NCI-H1436 treated with DMSO at 0.1 percent for 48 hours (cell line): ENCODE results near the gene TNFSF8.

Experiments
- DNase-seq: peaks from one replicate; lab custom pipeline; 2025; lab: John Stamatoyannopoulos, UW

TNFSF8 gene

GRCh38 chr9:114930056-114930812, at the start of gene TNFSF8:
TSS of gene TNFSF8 (minus strand) at chr9:114930591. CDS start at chr9:114930303, 288 bp downstream.
- no peak for DNase-seq

- DNase-seq = no peak
These were observed 42.8 kb upstream of the TNFSF8 start for GRCh38 chr9:114973216-114973615.

- no peak for DNase-seq
These were observed 42.2 kb upstream of the TNFSF8 start for GRCh38 chr9:114972510-114973136.

- DNase-seq = no peak
These were observed 38.9 kb upstream of the TNFSF8 start for GRCh38 chr9:114969269-114969668.

GRCh38 chr9:114968671-114969070, 38.3 kb upstream of the TNFSF8 start:
- no peak for DNase-seq

GRCh38 chr9:114965564-114965963, 35.2 kb upstream of the TNFSF8 start:
- no peak for DNase-seq

- no peak for DNase-seq
These were observed 32.4 kb upstream of the TNFSF8 start for GRCh38 chr9:114962809-114963208.

GRCh38 chr9:114960276-114960675, 29.9 kb upstream of the TNFSF8 start:
- DNase-seq = no peak

- no peak for DNase-seq
These were observed 28.4 kb upstream of the TNFSF8 start for GRCh38 chr9:114958844-114959235.

GRCh38 chr9:114958021-114958843, 27.8 kb upstream of the TNFSF8 start:
- DNase-seq = no peak

- no peak for DNase-seq
These were observed 27.2 kb upstream of the TNFSF8 start for GRCh38 chr9:114957558-114957957.

GRCh38 chr9:114954956-114955582, 24.7 kb upstream of the TNFSF8 start:
- DNase-seq = no peak

GRCh38 chr9:114953959-114954358, 23.6 kb upstream of the TNFSF8 start:
- DNase-seq = no peak

GRCh38 chr9:114953046-114953445, 22.7 kb upstream of the TNFSF8 start:
- DNase-seq = no peak

- no peak for DNase-seq
These were observed 20.4 kb upstream of the TNFSF8 start for GRCh38 chr9:114950761-114951160.

GRCh38 chr9:114947058-114947457, 16.7 kb upstream of the TNFSF8 start:
- no peak for DNase-seq

GRCh38 chr9:114945616-114946412, 15.4 kb upstream of the TNFSF8 start:
- no peak for DNase-seq

GRCh38 chr9:114941376-114941775, 11.0 kb upstream of the TNFSF8 start:
- DNase-seq = no peak

- DNase-seq = no peak
These were observed 8.5 kb upstream of the TNFSF8 start for GRCh38 chr9:114938687-114939575.

- no peak for DNase-seq
These were observed 7.1 kb upstream of the TNFSF8 start for GRCh38 chr9:114937516-114937915.
